ENCODE measurements around the gene GORAB.

Gene GORAB

DNA sequence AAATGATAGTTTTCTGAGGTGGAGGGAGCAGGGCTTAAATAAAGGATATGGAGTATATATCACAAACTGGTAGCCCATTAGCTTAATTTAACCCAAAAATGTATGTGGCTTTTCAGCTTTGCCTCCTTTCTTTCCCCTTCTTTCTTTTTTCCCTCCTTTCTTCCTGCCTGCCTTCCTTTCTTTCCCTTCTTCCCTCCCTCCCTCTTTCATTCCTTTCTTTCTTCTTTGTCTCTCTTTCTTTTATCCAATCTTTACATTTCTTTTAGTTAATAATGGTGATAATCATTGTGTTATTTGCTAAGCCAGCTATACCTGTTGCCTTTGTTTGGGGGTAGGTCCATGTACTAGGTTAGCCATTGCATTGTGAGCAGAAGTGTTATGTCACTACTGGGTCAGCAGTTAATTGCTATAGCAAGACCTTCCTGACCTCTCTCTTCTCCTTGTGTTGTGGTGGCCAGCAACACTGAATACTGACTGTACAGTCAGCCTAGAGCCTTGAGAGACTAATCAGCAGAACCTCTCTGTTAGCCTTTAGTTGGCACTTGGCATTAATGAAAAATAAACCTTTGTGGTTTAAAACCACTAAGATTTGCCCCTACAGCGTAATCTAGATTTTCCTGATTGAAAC is 5.1 kb downstream of the GORAB start:
- no peak overlapping the region for H3K4me3 ChIP-seq (ENCODE audit: low read length)
- TF ChIP-seq CTCF (IDR thresholded peaks at IDR 0.05; ENCODE audit: insufficient read depth, low read depth, low read length, missing control alignments): no peak
- no peak for DNase-seq (ENCODE audit: low read depth)

- no peak for TF ChIP-seq CTCF (IDR thresholded peaks at IDR 0.05; ENCODE audit: insufficient read depth, low read depth, low read length, missing control alignments)
- DNase-seq (ENCODE audit: low read depth): peak; percentile 52
- no peak overlapping the region for H3K4me3 ChIP-seq (ENCODE audit: low read length)
Measured at GRCh38 chr1:170537798-170538503, 6.0 kb downstream of the GORAB start.

DNA sequence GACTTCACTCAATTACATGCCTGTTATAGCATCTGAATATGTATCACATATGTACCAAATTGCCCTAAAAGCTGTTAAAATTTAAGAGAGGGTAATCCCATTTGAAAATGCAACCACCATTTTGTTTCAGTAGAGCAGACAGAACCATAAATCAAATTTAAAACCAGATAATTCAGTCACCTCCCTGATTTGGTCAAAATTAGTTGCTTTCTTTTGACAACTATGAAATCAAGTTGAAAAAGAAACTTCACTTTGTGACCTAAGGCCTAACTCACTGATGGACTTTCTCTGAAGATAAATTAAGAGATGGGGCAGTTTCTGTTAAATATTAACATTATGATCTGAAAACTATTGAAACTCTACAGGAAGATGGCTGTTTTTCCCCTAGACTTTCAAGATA is 6.7 kb downstream of the GORAB start:
- no peak for TF ChIP-seq CTCF (IDR thresholded peaks at IDR 0.05; ENCODE audit: insufficient read depth, low read depth, low read length, missing control alignments)
- H3K4me3 ChIP-seq (ENCODE audit: low read length): no peak overlapping the region
- DNase-seq (ENCODE audit: low read depth): no peak

GRCh38 chr1:170539154-170539553 is 7.2 kb downstream of the GORAB start:
- H3K4me3 ChIP-seq (ENCODE audit: low read length): no peak overlapping the region
- no peak for DNase-seq (ENCODE audit: low read depth)
- no peak for TF ChIP-seq CTCF (IDR thresholded peaks at IDR 0.05; ENCODE audit: insufficient read depth, low read depth, low read length, missing control alignments)

DNA sequence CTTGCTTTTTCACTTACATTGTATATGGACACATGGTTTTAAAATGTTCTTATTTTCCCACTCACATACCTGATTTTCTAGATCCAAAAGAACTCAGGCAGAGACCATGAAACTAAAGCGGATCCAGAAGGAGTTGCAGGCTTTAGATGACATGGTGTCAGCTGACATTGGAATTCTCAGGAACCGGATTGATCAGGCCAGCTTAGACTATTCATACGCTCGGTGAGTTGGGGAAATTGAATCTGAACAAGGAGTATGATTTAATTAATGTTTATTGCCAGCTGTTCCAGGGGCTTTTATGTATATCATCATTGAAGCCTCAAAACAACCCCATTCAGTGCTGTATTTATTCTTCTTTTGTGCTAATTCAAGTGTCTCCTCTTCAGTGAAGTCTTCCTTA is 12.7 kb downstream of the GORAB start:
- no peak for TF ChIP-seq CTCF (IDR thresholded peaks at IDR 0.05; ENCODE audit: insufficient read depth, low read depth, low read length, missing control alignments)
- H3K4me3 ChIP-seq (ENCODE audit: low read length): no peak overlapping the region
- DNase-seq (ENCODE audit: low read depth): no peak

GRCh38 chr1:170545476-170545875 is 13.5 kb downstream of the GORAB start:
- no peak for TF ChIP-seq CTCF (IDR thresholded peaks at IDR 0.05; ENCODE audit: insufficient read depth, low read depth, low read length, missing control alignments)
- peak; percentile 82 for DNase-seq (ENCODE audit: low read depth)
- H3K4me3 ChIP-seq (ENCODE audit: low read length): no peak overlapping the region

- DNase-seq (ENCODE audit: low read depth): no peak
- TF ChIP-seq CTCF (IDR thresholded peaks at IDR 0.05; ENCODE audit: insufficient read depth, low read depth, low read length, missing control alignments): no peak
- no peak overlapping the region for H3K4me3 ChIP-seq (ENCODE audit: low read length)
Measured at GRCh38 chr1:170547255-170547654, 15.3 kb downstream of the GORAB start.

Measured in epithelial cell of esophagus (primary cell).